Neural cell (in vitro differentiated cells): ENCODE measurements around the gene HAGHL. TPM values are rescaled to one million over a fixed set of nuclear protein-coding genes. Genes with fewer than 3 reads are reported as not detected.

Experiments
- H2AFZ ChIP-seq: fragments of 200-600, 300-800 bp; sonication (generic), shearing (Covaris generic); 2 replicates; pipeline ENCODE4 v1.6.0; 2014; ENCODE audit warnings: low read depth, mild to moderate bottlenecking, antibody characterized with exemption, low read length, moderate library complexity
- H3F3A ChIP-seq: fragments of 200-600 bp; shearing (Covaris generic); 2 replicates; pipeline ENCODE4 v1.6.1; 2016; ENCODE audit warnings: mild to moderate bottlenecking, moderate library complexity, mixed read lengths, antibody characterized with exemption, low read length; ENCODE audit not compliant: insufficient read depth, poor library complexity, severe bottlenecking
- H3K27ac ChIP-seq: fragments of 200-600, 300-800 bp; sonication (generic), shearing (Covaris generic); 2 replicates; pipeline ENCODE4 v1.5.1; 2014; ENCODE audit warnings: mild to moderate bottlenecking, low read length, moderate library complexity
- H3K27me3 ChIP-seq: fragments of 300-800, 200-600 bp; sonication (generic), shearing (Covaris generic); 2 replicates; pipeline ENCODE4 v1.6.0; 2014; ENCODE audit warnings: mild to moderate bottlenecking, low read depth, low read length, moderate library complexity; ENCODE audit not compliant: insufficient read depth
- H3K36me3 ChIP-seq: fragments of 300-800, 200-600 bp; sonication (generic), shearing (Covaris generic); 2 replicates; pipeline ENCODE4 v1.5.1; 2014; ENCODE audit warnings: mild to moderate bottlenecking, antibody characterized with exemption, low read length, moderate library complexity; ENCODE audit not compliant: insufficient read depth
- H3K4me2 ChIP-seq: fragments of 300-800, 200-600 bp; sonication (generic), shearing (Covaris generic); 2 replicates; pipeline ENCODE4 v1.6.0; 2014; ENCODE audit warnings: mild to moderate bottlenecking, low read length
- H3K4me3 ChIP-seq: fragments of 300-800, 200-600 bp; sonication (generic), shearing (Covaris generic); 2 replicates; pipeline ENCODE4 v1.5.1; 2014; ENCODE audit warnings: mild to moderate bottlenecking, low read length, moderate library complexity
- H3K79me2 ChIP-seq: fragments of 200-600 bp; shearing (Covaris generic); replicated peaks from 2 replicates; pipeline ENCODE4 v1.6.0; 2014; ENCODE audit warnings: mild to moderate bottlenecking, low read length, moderate library complexity; ENCODE audit not compliant: insufficient read depth
- H3K9ac ChIP-seq: fragments of 300-800, 200-600 bp; sonication (generic), shearing (Covaris generic); 2 replicates; pipeline ENCODE4 v1.6.1; 2016; ENCODE audit warnings: mild to moderate bottlenecking, low read length, mixed read lengths
- H3K9me2 ChIP-seq: fragments of 200-600 bp; shearing (Covaris generic); 2 replicates; pipeline ENCODE4 v1.6.1; 2016; ENCODE audit warnings: mild to moderate bottlenecking, low read length, mixed read lengths; ENCODE audit not compliant: insufficient read depth
- H3K9me3 ChIP-seq: fragments of 200-600, 300-800 bp; sonication (generic), shearing (Covaris generic); 2 replicates; pipeline ENCODE4 v1.6.1; 2016; ENCODE audit warnings: mild to moderate bottlenecking, mixed run types, low read length, moderate library complexity, mixed read lengths
- H4K20me1 ChIP-seq: fragments of 200-600 bp; shearing (Covaris generic); 2 replicates; pipeline ENCODE4 v1.6.1; 2016; ENCODE audit warnings: mild to moderate bottlenecking, mixed run types; ENCODE audit not compliant: insufficient read depth
- EP300 ChIP-seq: fragments of 450-650 bp; conservative IDR thresholded peaks from 2 replicates; pipeline ENCODE4 v1.6.1; 2014; ENCODE audit warnings: antibody characterized with exemption, mild to moderate bottlenecking, moderate library complexity; ENCODE audit not compliant: poor library complexity, severe bottlenecking
- EZH2 ChIP-seq: fragments of 200-600, 300-800 bp; shearing (Covaris generic), sonication (generic); IDR thresholded peaks from 2 replicates; pipeline ENCODE4 v1.6.1; 2014; ENCODE audit warnings: antibody characterized with exemption, low read length, borderline replicate concordance, mild to moderate bottlenecking; ENCODE audit not compliant: insufficient read depth, poor library complexity, severe bottlenecking
- MXI1 ChIP-seq: fragments of 450-650 bp; conservative IDR thresholded peaks from 2 replicates; pipeline ENCODE4 v1.6.1; 2014; ENCODE audit warnings: antibody characterized with exemption, mild to moderate bottlenecking; ENCODE audit not compliant: poor library complexity, severe bottlenecking
- POLR2AphosphoS5 ChIP-seq: IDR thresholded peaks from 2 replicates; pipeline ENCODE4 v1.6.1; 2012
- RAD21 ChIP-seq: fragments of 450-650 bp; conservative IDR thresholded peaks from 2 replicates; pipeline ENCODE4 v1.6.1; 2014; ENCODE audit warnings: antibody characterized with exemption, mild to moderate bottlenecking, moderate library complexity
- SMC3 ChIP-seq: fragments of 450-650 bp; conservative IDR thresholded peaks from 2 replicates; pipeline ENCODE4 v1.6.1; 2014; ENCODE audit warnings: antibody characterized with exemption, mild to moderate bottlenecking, moderate library complexity; ENCODE audit not compliant: poor library complexity
- TAF1 ChIP-seq: IDR thresholded peaks from 2 replicates; pipeline ENCODE4 v1.6.1; 2012; ENCODE audit warnings: low read depth
- polyA plus RNA-seq: library from polyadenylated mRNA; depleted of rRNA; stranded (reverse); fragments of >200 nt; gene quantifications from 2 replicates; pipeline ENCODE4 v1.2.3, GENCODE V29; 2014
- TF ChIP-seq, protein P1 (sequence below): fragments of 450-650 bp; IDR thresholded peaks from 2 replicates; pipeline ENCODE4 v1.5.1; 2014; ENCODE audit warnings: antibody characterized with exemption, mild to moderate bottlenecking, moderate library complexity; ENCODE audit not compliant: poor library complexity, severe bottlenecking
- TF ChIP-seq, protein P2 (sequence below): IDR thresholded peaks from 2 replicates; pipeline ENCODE4 v1.6.1; 2012; ENCODE audit warnings: borderline replicate concordance

Gene HAGHL
- polyA plus RNA-seq, 1 donor from 2014 or later, result 28.3 TPM

DNA sequence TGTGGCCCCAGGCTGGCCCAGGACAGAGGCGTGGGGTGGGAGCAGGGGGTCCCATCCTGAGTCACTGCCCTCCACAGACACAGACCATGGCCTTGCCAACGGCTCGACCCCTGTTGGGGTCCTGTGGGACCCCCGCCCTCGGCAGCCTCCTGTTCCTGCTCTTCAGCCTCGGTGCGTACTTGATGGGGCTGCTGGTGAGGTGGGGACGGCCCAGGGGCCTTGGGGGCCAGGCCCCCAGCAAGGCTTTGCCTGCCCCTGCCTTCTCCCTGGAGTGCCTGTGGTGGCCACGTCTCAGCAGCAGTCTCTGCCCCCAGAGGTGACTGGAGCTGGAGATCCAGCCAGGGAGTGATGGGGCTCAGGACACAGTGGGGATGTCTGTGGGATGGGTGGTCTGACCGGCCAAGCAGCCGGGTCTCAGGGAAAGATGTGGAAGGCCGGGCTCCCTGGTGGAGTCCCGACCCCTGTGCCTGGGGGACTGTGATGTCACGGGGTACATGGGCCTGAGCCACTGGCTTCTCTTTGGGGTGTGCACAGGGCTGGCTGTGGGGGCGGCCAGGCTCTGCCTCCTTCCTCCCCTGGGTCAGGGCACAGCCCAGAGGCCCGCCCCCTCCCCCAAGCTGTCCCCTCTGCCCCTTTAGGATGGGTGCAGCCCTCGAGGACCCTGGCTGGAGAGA lies 35.8 kb downstream of the HAGHL start:
- H3K27me3 ChIP-seq, result no peaks in the 10 kb centered on the region
- no peaks in the 10 kb centered on the region for H3F3A ChIP-seq
- H3K36me3 ChIP-seq, result no peaks in the 10 kb centered on the region
- no peaks in the 10 kb centered on the region for H3K9me3 ChIP-seq
- H4K20me1 ChIP-seq, result no peaks in the 10 kb centered on the region
- H3K79me2 ChIP-seq, result no peaks in the 10 kb centered on the region
- no peak overlapping the region for H3K4me3 ChIP-seq
- TF ChIP-seq, protein P1, sequence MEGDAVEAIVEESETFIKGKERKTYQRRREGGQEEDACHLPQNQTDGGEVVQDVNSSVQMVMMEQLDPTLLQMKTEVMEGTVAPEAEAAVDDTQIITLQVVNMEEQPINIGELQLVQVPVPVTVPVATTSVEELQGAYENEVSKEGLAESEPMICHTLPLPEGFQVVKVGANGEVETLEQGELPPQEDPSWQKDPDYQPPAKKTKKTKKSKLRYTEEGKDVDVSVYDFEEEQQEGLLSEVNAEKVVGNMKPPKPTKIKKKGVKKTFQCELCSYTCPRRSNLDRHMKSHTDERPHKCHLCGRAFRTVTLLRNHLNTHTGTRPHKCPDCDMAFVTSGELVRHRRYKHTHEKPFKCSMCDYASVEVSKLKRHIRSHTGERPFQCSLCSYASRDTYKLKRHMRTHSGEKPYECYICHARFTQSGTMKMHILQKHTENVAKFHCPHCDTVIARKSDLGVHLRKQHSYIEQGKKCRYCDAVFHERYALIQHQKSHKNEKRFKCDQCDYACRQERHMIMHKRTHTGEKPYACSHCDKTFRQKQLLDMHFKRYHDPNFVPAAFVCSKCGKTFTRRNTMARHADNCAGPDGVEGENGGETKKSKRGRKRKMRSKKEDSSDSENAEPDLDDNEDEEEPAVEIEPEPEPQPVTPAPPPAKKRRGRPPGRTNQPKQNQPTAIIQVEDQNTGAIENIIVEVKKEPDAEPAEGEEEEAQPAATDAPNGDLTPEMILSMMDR, result no peak
- no peak for TF ChIP-seq POLR2AphosphoS5
- no peak for TF ChIP-seq MXI1
- H3K4me2 ChIP-seq, result no peak overlapping the region
- no peak overlapping the region for H3K27ac ChIP-seq
- no peak overlapping the region for H3K9ac ChIP-seq
- no peak overlapping the region for H2AFZ ChIP-seq
- no peaks in the 10 kb centered on the region for H3K9me2 ChIP-seq

DNA sequence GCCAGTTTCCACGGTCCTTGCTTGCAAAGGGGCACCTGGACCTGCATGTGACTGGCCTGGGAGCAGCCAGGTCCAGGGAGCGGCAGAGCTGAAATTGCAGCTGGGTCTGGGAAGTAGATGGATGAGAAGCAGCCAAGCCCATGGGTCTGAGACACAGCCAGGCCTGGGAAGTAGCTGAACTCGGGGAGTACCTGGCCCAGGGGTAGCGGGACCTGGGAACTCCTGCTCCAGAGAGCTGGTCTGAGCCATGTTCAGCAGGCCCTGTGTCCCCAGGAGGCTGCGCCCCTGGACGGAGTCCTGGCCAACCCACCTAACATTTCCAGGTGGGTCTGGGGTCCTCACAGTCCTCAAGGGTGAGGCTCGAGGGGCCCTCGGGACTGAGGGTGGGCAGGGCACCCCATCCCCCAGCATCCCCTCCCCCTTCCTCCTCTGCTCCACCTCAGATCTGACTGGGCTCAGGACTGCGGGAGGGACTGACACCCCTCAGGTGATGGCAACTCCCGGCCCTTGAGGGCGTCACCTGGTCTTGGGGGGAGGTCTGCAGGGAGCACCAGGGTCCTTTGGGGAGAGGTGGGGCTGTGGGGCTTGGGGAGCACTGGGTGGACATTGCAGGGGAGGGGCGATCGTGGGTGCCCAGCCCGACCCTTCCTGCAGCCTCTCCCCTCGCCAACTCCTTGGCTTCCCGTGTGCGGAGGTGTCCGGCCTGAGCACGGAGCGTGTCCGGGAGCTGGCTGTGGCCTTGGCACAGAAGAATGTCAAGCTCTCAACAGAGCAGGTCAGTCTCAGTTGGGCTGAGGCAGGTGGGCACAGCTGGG lies 36.7 kb downstream of the HAGHL start:
- Histone ChIP-seq H2AFZ (no peak overlapping the region), H3K4me3 (no peak overlapping the region), H3K9me3 (no peaks in the 10 kb centered on the region), H3K36me3 (no peaks in the 10 kb centered on the region), H3K9ac (no peak overlapping the region), H3K9me2 (no peaks in the 10 kb centered on the region), H3K79me2 (no peaks in the 10 kb centered on the region), H3K4me2 (no peak overlapping the region), H3F3A (no peaks in the 10 kb centered on the region), H4K20me1 (no peaks in the 10 kb centered on the region), H3K27me3 (no peaks in the 10 kb centered on the region), H3K27ac (no peak overlapping the region)
- TF ChIP-seq, protein P2, sequence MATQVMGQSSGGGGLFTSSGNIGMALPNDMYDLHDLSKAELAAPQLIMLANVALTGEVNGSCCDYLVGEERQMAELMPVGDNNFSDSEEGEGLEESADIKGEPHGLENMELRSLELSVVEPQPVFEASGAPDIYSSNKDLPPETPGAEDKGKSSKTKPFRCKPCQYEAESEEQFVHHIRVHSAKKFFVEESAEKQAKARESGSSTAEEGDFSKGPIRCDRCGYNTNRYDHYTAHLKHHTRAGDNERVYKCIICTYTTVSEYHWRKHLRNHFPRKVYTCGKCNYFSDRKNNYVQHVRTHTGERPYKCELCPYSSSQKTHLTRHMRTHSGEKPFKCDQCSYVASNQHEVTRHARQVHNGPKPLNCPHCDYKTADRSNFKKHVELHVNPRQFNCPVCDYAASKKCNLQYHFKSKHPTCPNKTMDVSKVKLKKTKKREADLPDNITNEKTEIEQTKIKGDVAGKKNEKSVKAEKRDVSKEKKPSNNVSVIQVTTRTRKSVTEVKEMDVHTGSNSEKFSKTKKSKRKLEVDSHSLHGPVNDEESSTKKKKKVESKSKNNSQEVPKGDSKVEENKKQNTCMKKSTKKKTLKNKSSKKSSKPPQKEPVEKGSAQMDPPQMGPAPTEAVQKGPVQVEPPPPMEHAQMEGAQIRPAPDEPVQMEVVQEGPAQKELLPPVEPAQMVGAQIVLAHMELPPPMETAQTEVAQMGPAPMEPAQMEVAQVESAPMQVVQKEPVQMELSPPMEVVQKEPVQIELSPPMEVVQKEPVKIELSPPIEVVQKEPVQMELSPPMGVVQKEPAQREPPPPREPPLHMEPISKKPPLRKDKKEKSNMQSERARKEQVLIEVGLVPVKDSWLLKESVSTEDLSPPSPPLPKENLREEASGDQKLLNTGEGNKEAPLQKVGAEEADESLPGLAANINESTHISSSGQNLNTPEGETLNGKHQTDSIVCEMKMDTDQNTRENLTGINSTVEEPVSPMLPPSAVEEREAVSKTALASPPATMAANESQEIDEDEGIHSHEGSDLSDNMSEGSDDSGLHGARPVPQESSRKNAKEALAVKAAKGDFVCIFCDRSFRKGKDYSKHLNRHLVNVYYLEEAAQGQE, result no peak
- TF ChIP-seq EZH2 (no peak), RAD21 (no peak), TAF1 (no peak), EP300 (no peak), POLR2AphosphoS5 (no peak), SMC3 (no peak), MXI1 (no peak)
- TF ChIP-seq, protein P1, result no peak
